ENCODE measurements around the gene PRTFDC1. TPM values are rescaled to one million over a fixed set of nuclear protein-coding genes. Genes with fewer than 3 reads are reported as not detected.
"Not testable (repeated sequence)": the region's sequence is repeated elsewhere in the genome, so short reads cannot be mapped to it uniquely, and the experiment has no call there.

Gene PRTFDC1
- total and polyA plus RNA-seq, 2 donors (not counting 1 experiment from before 2014, with no cell fraction given): 26.9 to 32.7 TPM

- no peak overlapping the region for H3K9ac ChIP-seq (ENCODE audit: insufficient read depth, low read length)
- TF ChIP-seq, protein P1, sequence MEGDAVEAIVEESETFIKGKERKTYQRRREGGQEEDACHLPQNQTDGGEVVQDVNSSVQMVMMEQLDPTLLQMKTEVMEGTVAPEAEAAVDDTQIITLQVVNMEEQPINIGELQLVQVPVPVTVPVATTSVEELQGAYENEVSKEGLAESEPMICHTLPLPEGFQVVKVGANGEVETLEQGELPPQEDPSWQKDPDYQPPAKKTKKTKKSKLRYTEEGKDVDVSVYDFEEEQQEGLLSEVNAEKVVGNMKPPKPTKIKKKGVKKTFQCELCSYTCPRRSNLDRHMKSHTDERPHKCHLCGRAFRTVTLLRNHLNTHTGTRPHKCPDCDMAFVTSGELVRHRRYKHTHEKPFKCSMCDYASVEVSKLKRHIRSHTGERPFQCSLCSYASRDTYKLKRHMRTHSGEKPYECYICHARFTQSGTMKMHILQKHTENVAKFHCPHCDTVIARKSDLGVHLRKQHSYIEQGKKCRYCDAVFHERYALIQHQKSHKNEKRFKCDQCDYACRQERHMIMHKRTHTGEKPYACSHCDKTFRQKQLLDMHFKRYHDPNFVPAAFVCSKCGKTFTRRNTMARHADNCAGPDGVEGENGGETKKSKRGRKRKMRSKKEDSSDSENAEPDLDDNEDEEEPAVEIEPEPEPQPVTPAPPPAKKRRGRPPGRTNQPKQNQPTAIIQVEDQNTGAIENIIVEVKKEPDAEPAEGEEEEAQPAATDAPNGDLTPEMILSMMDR (conservative IDR thresholded peaks at IDR 0.05 in 1 of 2, IDR thresholded peaks at IDR 0.05 in 1 of 2; ENCODE audit: low read depth in 1 of 2, low read length in 2 of 2): no peak
- TF ChIP-seq EZH2 (IDR thresholded peaks at IDR 0.05; ENCODE audit: low read length, missing control alignments): no peak
- H3K4me1 ChIP-seq (ENCODE audit: control insufficient read depth, extremely low read depth, insufficient read depth, low read length): peaks cover 5% of the 10 kb centered on the region
- DNase-seq (ENCODE audit: low read depth in 2 of 2): peak; percentile 98
- no peak overlapping the region for H3K4me2 ChIP-seq (ENCODE audit: extremely low read depth, insufficient read depth, low read length)
- no peaks in the 10 kb centered on the region for H4K20me1 ChIP-seq (ENCODE audit: control insufficient read depth, extremely low read depth, insufficient read depth, low read length)
- H3K36me3 ChIP-seq (ENCODE audit: control insufficient read depth, insufficient read depth, low read length): no peaks in the 10 kb centered on the region
- peak overlapping the region; percentile 89 for H3K27ac ChIP-seq (ENCODE audit: insufficient read depth, low read length)
- H3K79me2 ChIP-seq (ENCODE audit: control insufficient read depth, insufficient read depth, low read length): no peaks in the 10 kb centered on the region
- no peaks in the 10 kb centered on the region for H3K27me3 ChIP-seq (ENCODE audit: control insufficient read depth, insufficient read depth, low read length)
- no peaks in the 10 kb centered on the region for H3K9me3 ChIP-seq (ENCODE audit: control insufficient read depth, insufficient read depth, low read depth, low read length)
- H3K4me3 ChIP-seq (replicated peaks in 1 of 4; ENCODE audit: control extremely low read depth in 1 of 4, insufficient read depth in 1 of 4, low read depth in 3 of 4, low read length in 4 of 4): no peak overlapping the region
- peak overlapping the region; percentile 56 for H2AFZ ChIP-seq (ENCODE audit: low read length)
Measured at GRCh38 chr10:24920907-24921881, 31.2 kb downstream of the PRTFDC1 start.

- not testable (repeated sequence) for H3K27me3 ChIP-seq (ENCODE audit: control insufficient read depth, insufficient read depth, low read length); H3K4me1 ChIP-seq (ENCODE audit: control insufficient read depth, extremely low read depth, insufficient read depth, low read length); H3K9ac ChIP-seq (ENCODE audit: insufficient read depth, low read length); H3K4me2 ChIP-seq (ENCODE audit: extremely low read depth, insufficient read depth, low read length); H4K20me1 ChIP-seq (ENCODE audit: control insufficient read depth, extremely low read depth, insufficient read depth, low read length); H3K79me2 ChIP-seq (ENCODE audit: control insufficient read depth, insufficient read depth, low read length); DNase-seq (ENCODE audit: low read depth in 2 of 2); H2AFZ ChIP-seq (ENCODE audit: low read length); H3K4me3 ChIP-seq (replicated peaks in 1 of 4; ENCODE audit: control extremely low read depth in 1 of 4, insufficient read depth in 1 of 4, low read depth in 3 of 4, low read length in 4 of 4); H3K36me3 ChIP-seq (ENCODE audit: control insufficient read depth, insufficient read depth, low read length); H3K27ac ChIP-seq (ENCODE audit: insufficient read depth, low read length); H3K9me3 ChIP-seq (ENCODE audit: control insufficient read depth, insufficient read depth, low read depth, low read length)
Measured at GRCh38 chr10:24920192-24920591, 32.2 kb downstream of the PRTFDC1 start.

GRCh38 chr10:24919629-24920028 lies 32.8 kb downstream of the PRTFDC1 start:
- not testable (repeated sequence) for H3K27me3 ChIP-seq (ENCODE audit: control insufficient read depth, insufficient read depth, low read length); H3K4me1 ChIP-seq (ENCODE audit: control insufficient read depth, extremely low read depth, insufficient read depth, low read length); DNase-seq (ENCODE audit: low read depth in 2 of 2); H3K9me3 ChIP-seq (ENCODE audit: control insufficient read depth, insufficient read depth, low read depth, low read length); H3K4me2 ChIP-seq (ENCODE audit: extremely low read depth, insufficient read depth, low read length); H4K20me1 ChIP-seq (ENCODE audit: control insufficient read depth, extremely low read depth, insufficient read depth, low read length); H3K36me3 ChIP-seq (ENCODE audit: control insufficient read depth, insufficient read depth, low read length); H3K79me2 ChIP-seq (ENCODE audit: control insufficient read depth, insufficient read depth, low read length); H3K27ac ChIP-seq (ENCODE audit: insufficient read depth, low read length); H3K9ac ChIP-seq (ENCODE audit: insufficient read depth, low read length); H3K4me3 ChIP-seq (replicated peaks in 1 of 4; ENCODE audit: control extremely low read depth in 1 of 4, insufficient read depth in 1 of 4, low read depth in 3 of 4, low read length in 4 of 4); H2AFZ ChIP-seq (ENCODE audit: low read length)

DNA sequence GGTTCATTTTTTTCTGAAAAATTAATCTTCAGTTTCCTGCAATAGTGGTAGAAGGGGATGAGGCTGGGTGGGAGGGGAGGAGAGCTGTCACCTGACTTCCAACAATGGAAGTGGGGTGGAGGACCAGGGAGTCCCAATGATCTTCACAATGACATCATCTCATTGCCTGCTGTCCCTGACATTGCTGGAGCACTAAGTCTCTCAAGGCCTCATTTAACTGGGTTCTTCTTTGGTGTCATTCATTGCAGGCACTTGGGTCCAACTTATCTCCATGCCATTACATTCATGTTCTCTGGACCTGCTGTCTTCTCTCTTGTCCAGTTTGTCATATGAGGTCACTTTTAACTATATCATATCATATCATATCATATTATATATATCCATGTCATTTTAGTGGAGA lies 34.4 kb downstream of the PRTFDC1 start:
- Histone ChIP-seq H3K4me1 (ENCODE audit: control insufficient read depth, extremely low read depth, insufficient read depth, low read length) (peaks cover 5% of the 10 kb centered on the region), H3K27me3 (ENCODE audit: control insufficient read depth, insufficient read depth, low read length) (no peaks in the 10 kb centered on the region), H2AFZ (ENCODE audit: low read length) (no peak overlapping the region), H3K27ac (ENCODE audit: insufficient read depth, low read length) (no peak overlapping the region), H3K4me2 (ENCODE audit: extremely low read depth, insufficient read depth, low read length) (no peak overlapping the region), H3K36me3 (ENCODE audit: control insufficient read depth, insufficient read depth, low read length) (no peaks in the 10 kb centered on the region), H3K4me3 (replicated peaks in 1 of 4; ENCODE audit: control extremely low read depth in 1 of 4, insufficient read depth in 1 of 4, low read depth in 3 of 4, low read length in 4 of 4) (no peak overlapping the region), H3K79me2 (ENCODE audit: control insufficient read depth, insufficient read depth, low read length) (no peaks in the 10 kb centered on the region), H4K20me1 (ENCODE audit: control insufficient read depth, extremely low read depth, insufficient read depth, low read length) (no peaks in the 10 kb centered on the region), H3K9me3 (ENCODE audit: control insufficient read depth, insufficient read depth, low read depth, low read length) (no peaks in the 10 kb centered on the region), H3K9ac (ENCODE audit: insufficient read depth, low read length) (no peak overlapping the region)
- no peak for DNase-seq (ENCODE audit: low read depth in 2 of 2)
- TF ChIP-seq, protein P1 (conservative IDR thresholded peaks at IDR 0.05 in 1 of 2, IDR thresholded peaks at IDR 0.05 in 1 of 2; ENCODE audit: low read depth in 1 of 2, low read length in 2 of 2): no peak
